Astrocyte (in vitro differentiated cells and primary cell): ENCODE data around the gene GNG12. TPM values are rescaled to one million over a fixed set of nuclear protein-coding genes. Genes with fewer than 3 reads are reported as not detected.

Experiments
- DNase-seq: peaks from one replicate; pipeline ENCODE4 v3.0.0-alpha.2; 2010; ENCODE audit warnings: low read depth
- FAIRE-seq: peaks from 2 replicates; lab custom pipeline; 2011; peaks lifted over from hg19 to GRCh38; lab: Jason Lieb, UNC
- H2AFZ ChIP-seq: 2 replicates; pipeline ENCODE4 v1.6.0; 2012; ENCODE audit warnings: low read depth, low read length, inconsistent platforms
- H3K27ac ChIP-seq: 2 replicates; pipeline ENCODE4 v1.5.1; 2011; ENCODE audit warnings: low read depth, low read length, inconsistent platforms
- H3K27me3 ChIP-seq: 2 replicates; pipeline ENCODE4 v1.6.0; 2011; ENCODE audit warnings: low read length, inconsistent platforms; ENCODE audit not compliant: insufficient read depth
- H3K36me3 ChIP-seq: 2 replicates; pipeline ENCODE4 v1.5.1; 2011; ENCODE audit warnings: low read length, inconsistent platforms; ENCODE audit not compliant: insufficient read depth
- H3K4me1 ChIP-seq: 2 replicates; pipeline ENCODE4 v1.5.1; 2011; ENCODE audit warnings: low read length, inconsistent platforms; ENCODE audit not compliant: insufficient read depth
- H3K4me2 ChIP-seq: 2 replicates; pipeline ENCODE4 v1.6.0; 2012; ENCODE audit warnings: low read length, inconsistent platforms
- H3K4me3 ChIP-seq: 2 replicates; pipeline ENCODE4 v1.5.1; 2011; ENCODE audit warnings: low read depth, mild to moderate bottlenecking, low read length, inconsistent platforms; ENCODE audit not compliant: insufficient read depth
- H3K79me2 ChIP-seq: 2 replicates; pipeline ENCODE4 v1.6.0; 2012; ENCODE audit warnings: mild to moderate bottlenecking, low read length, inconsistent platforms; ENCODE audit not compliant: insufficient read depth
- H3K9ac ChIP-seq: 2 replicates; pipeline ENCODE4 v1.6.0; 2012; ENCODE audit warnings: mild to moderate bottlenecking, low read length, inconsistent platforms
- H3K9me3 ChIP-seq: 2 replicates; pipeline ENCODE4 v1.5.1; 2012; ENCODE audit warnings: low read depth, mild to moderate bottlenecking, low read length, inconsistent platforms; ENCODE audit not compliant: insufficient read depth
- H4K20me1 ChIP-seq: 2 replicates; pipeline ENCODE4 v1.6.0; 2012; ENCODE audit warnings: low read length, inconsistent platforms; ENCODE audit not compliant: insufficient read depth
- H3K27ac Mint-ChIP-seq: one replicate; pipeline ENCODE4 v1.8.0; 2021; ENCODE audit warnings: mild to moderate bottlenecking, mixed read lengths; ENCODE audit not compliant: unreplicated experiment
- H3K27me3 Mint-ChIP-seq: one replicate; pipeline ENCODE4 v1.8.0; 2021; ENCODE audit warnings: low read depth, mixed read lengths; ENCODE audit not compliant: unreplicated experiment
- H3K36me3 Mint-ChIP-seq: one replicate; pipeline ENCODE4 v1.8.0; 2021; ENCODE audit warnings: low read depth, mixed read lengths; ENCODE audit not compliant: unreplicated experiment
- H3K4me1 Mint-ChIP-seq: one replicate; pipeline ENCODE4 v1.8.0; 2021; ENCODE audit warnings: low read depth, mixed read lengths; ENCODE audit not compliant: unreplicated experiment
- H3K4me3 Mint-ChIP-seq: one replicate; pipeline ENCODE4 v1.8.0; 2021; ENCODE audit warnings: mild to moderate bottlenecking, moderate library complexity, mixed read lengths; ENCODE audit not compliant: unreplicated experiment
- H3K9me3 Mint-ChIP-seq: one replicate; pipeline ENCODE4 v1.8.0; 2021; ENCODE audit warnings: mild to moderate bottlenecking, mixed read lengths; ENCODE audit not compliant: unreplicated experiment
- CTCF ChIP-seq: IDR thresholded peaks from 2 replicates; pipeline ENCODE4 v1.5.1; 2011; ENCODE audit warnings: low read depth, mild to moderate bottlenecking, inconsistent platforms, low read length, moderate library complexity; ENCODE audit not compliant: insufficient read depth
- EZH2 ChIP-seq: IDR thresholded peaks from 2 replicates; pipeline ENCODE4 v1.6.1; 2012; ENCODE audit warnings: mild to moderate bottlenecking, low read length, inconsistent platforms; ENCODE audit not compliant: insufficient read depth
- total RNA-seq: library from RNA; stranded (reverse); gene quantifications from 2 replicates; pipeline ENCODE4 v1.2.1, GENCODE V29; 2021

GNG12 gene
- total RNA-seq, 1 donor from 2014 or later = 101 TPM

- no peaks in the 10 kb centered on the region for H3K36me3 ChIP-seq
- H4K20me1 ChIP-seq = no peaks in the 10 kb centered on the region
- no peak for TF ChIP-seq EZH2
- no peak for TF ChIP-seq CTCF
- H3K9me3 Mint-ChIP-seq = no peaks in the 10 kb centered on the region
- no peak overlapping the region for H3K9ac ChIP-seq
- H3K27me3 ChIP-seq = no peaks in the 10 kb centered on the region
- H3K36me3 Mint-ChIP-seq = no peaks in the 10 kb centered on the region
- no peak overlapping the region for H3K4me2 ChIP-seq
- FAIRE-seq (no peak), DNase-seq (peak; percentile 64)
- H3K4me3 Mint-ChIP-seq = no peak overlapping the region
- H3K27ac Mint-ChIP-seq = no peak overlapping the region
- H2AFZ ChIP-seq = peak overlapping the region; percentile 28
- H3K4me1 ChIP-seq = peaks cover 4% of the 10 kb centered on the region
- H3K4me1 Mint-ChIP-seq = peaks cover 9% of the 10 kb centered on the region
- H3K27ac ChIP-seq = no peak overlapping the region
- H3K4me3 ChIP-seq = no peak overlapping the region
- H3K9me3 ChIP-seq = no peaks in the 10 kb centered on the region
- peaks cover 3% of the 10 kb centered on the region for H3K27me3 Mint-ChIP-seq
- no peaks in the 10 kb centered on the region for H3K79me2 ChIP-seq
These were observed 158.8 kb downstream of the GNG12 start for GRCh38 chr1:67674260-67675011.

GRCh38 chr1:67673468-67674201 lies 159.6 kb downstream of the GNG12 start:
- Mint-ChIP-seq H3K27ac (no peak overlapping the region), H3K27me3 (peaks cover 5% of the 10 kb centered on the region), H3K9me3 (no peaks in the 10 kb centered on the region), H3K36me3 (no peaks in the 10 kb centered on the region), H3K4me1 (peaks cover 9% of the 10 kb centered on the region), H3K4me3 (no peak overlapping the region)
- Histone ChIP-seq H3K9ac (no peak overlapping the region), H3K36me3 (no peaks in the 10 kb centered on the region), H4K20me1 (no peaks in the 10 kb centered on the region), H3K79me2 (no peaks in the 10 kb centered on the region), H3K27me3 (no peaks in the 10 kb centered on the region), H3K27ac (no peak overlapping the region), H3K9me3 (no peaks in the 10 kb centered on the region), H3K4me3 (no peak overlapping the region), H3K4me2 (no peak overlapping the region), H2AFZ (no peak overlapping the region), H3K4me1 (peaks cover 4% of the 10 kb centered on the region)
- no peak for TF ChIP-seq CTCF
- no peak for TF ChIP-seq EZH2
- FAIRE-seq (peak; percentile 9), DNase-seq (no peak)
